ENCODE results near the gene SIN3B. TPM values are rescaled to one million over a fixed set of nuclear protein-coding genes. Genes with fewer than 3 reads are reported as not detected.

The SIN3B gene
- total RNA-seq (2016; rRNA removed; fragmentation: Illumina TruSeq; extraction: Trizol) (7.9 and 12.9 TPM in 2 replicates), polyA plus RNA-seq (2011; rRNA removed) (25.7 and 35.8 TPM in 2 replicates), polyA minus RNA-seq (2011; rRNA and poly(A)+ RNA removed; ENCODE audit: low replicate concordance) (17.6 and 36.5 TPM in 2 replicates), Bru-seq, nascent RNA (percentile 59 among the genes with signal in this experiment), BruChase-seq, experiment 1, labeled RNA remaining after a 6-hour chase (percentile 76 among the genes with signal in this experiment), BruChase-seq, experiment 2, labeled RNA remaining after a 2-hour chase (percentile 70 among the genes with signal in this experiment)
- total RNA-seq (2016; cell fraction: cytosol; rRNA removed; fragmentation: Illumina TruSeq; extraction: Trizol; ENCODE audit: low read depth) = 7.1 and 7.5 TPM in 2 replicates
- total RNA-seq (2016; cell fraction: insoluble cytoplasmic fraction; rRNA removed; fragmentation: Illumina TruSeq; extraction: Trizol) = 6.8 and 11.8 TPM in 2 replicates
- total RNA-seq (2016; cell fraction: membrane; rRNA removed; fragmentation: Illumina TruSeq; extraction: Trizol) = 4.9 and 5.8 TPM in 2 replicates
- 19.4 and 21.7 TPM in 2 replicates for total RNA-seq (2016; cell fraction: nucleus; rRNA removed; fragmentation: Illumina TruSeq; extraction: Trizol)
- polyA plus RNA-seq (2011; cell fraction: cytosol; rRNA removed) = 6.9 and 8.5 TPM in 2 replicates
- 269 and 298 TPM in 2 replicates for polyA plus RNA-seq (2011; cell fraction: nucleus; rRNA removed)
- polyA plus RNA-seq (2012) = 26.2 and 29.5 TPM in 2 replicates
- 1.0 and 1.1 TPM in 2 replicates for polyA plus RNA-seq (2016; cell fraction: cytosol; fragmentation: Illumina TruSeq; extraction: Trizol; ENCODE audit: low read depth)
- 9.3 and 9.9 TPM in 2 replicates for polyA plus RNA-seq (2016; cell fraction: insoluble cytoplasmic fraction; fragmentation: Illumina TruSeq; extraction: Trizol; ENCODE audit: low read depth)
- 2.2 and 2.3 TPM in 2 replicates for polyA plus RNA-seq (2016; cell fraction: membrane; fragmentation: Illumina TruSeq; extraction: Trizol; ENCODE audit: low read depth)
- polyA plus RNA-seq (2016; cell fraction: nucleus; fragmentation: Illumina TruSeq; extraction: Trizol; ENCODE audit: insufficient read depth, low read depth) = 71.8 and 84.2 TPM in 2 replicates
- polyA minus RNA-seq (2011; cell fraction: cytosol; rRNA and poly(A)+ RNA removed) = 7.9 and 9.8 TPM in 2 replicates
- polyA minus RNA-seq (2011; cell fraction: nucleus; rRNA and poly(A)+ RNA removed) = 62.6 and 67.4 TPM in 2 replicates
- long read RNA-seq, experiment 1, transcript SIN3B-209 (8 exons, 2,556 nt) = major isoform, 5 of 12 reads
- long read RNA-seq, experiment 1, partial matches to known transcripts = 2 of 12 reads
- long read RNA-seq, experiment 1, other reads (novel, unspliced or antisense) = 4 of 12 reads
- long read RNA-seq, experiment 2, full-length matches to known transcripts = 10 of 28 reads
- long read RNA-seq, experiment 2, partial matches to known transcripts = 9 of 28 reads
- long read RNA-seq, experiment 2, other reads (novel, unspliced or antisense) = 9 of 28 reads

GRCh38 chr19:16829010-16829821, at the start of gene SIN3B:
Gene SIN3B (plus strand): TSS chr19:16829398. CDS start chr19:16829421, 23 bp downstream.
- peak within 1 kb of the TSS; percentile 94 for H2AFZ ChIP-seq (ENCODE audit: low read length)
- peaks cover 13 to 21% of the 10 kb centered on the region in 2 experiments for H3K36me3 ChIP-seq (replicated peaks in 1 of 2; ENCODE audit: control insufficient read depth in 1 of 2, insufficient read depth in 2 of 2, low read length in 2 of 2)
- H4K20me1 ChIP-seq (ENCODE audit: insufficient read depth, low read length) = no peaks in the 10 kb centered on the region
- H3K9me3 ChIP-seq (ENCODE audit: low read length) = no peaks in the 10 kb centered on the region
- H3K79me2 ChIP-seq (ENCODE audit: insufficient read depth, low read length) = peaks cover 11% of the 10 kb centered on the region
- in situ Hi-C loops (cut with HindIII; ENCODE audit: extremely low pct_ligation_motif_present, low pct_unique_long_range_greater_than_20kb) = no loop called here
- peak within 1 kb of the TSS; percentile 86 for H3K9ac ChIP-seq (ENCODE audit: insufficient read depth, low read depth, low read length)
- H3K4me2 ChIP-seq (ENCODE audit: low read depth, low read length) = peak within 1 kb of the TSS; percentile 89
- intact Hi-C loops (cut with micrococcal nuclease; ENCODE audit: unreplicated experiment) = no loop called here
- DNase-seq (ENCODE audit: low spot score) (peak; percentile 77), FAIRE-seq (no peak), ATAC-seq (peak; percentile 78)
- BruUV-seq (replicated peaks) = no TSS peak
- peak within 1 kb of the TSS; percentile 94 to 98 (median 96) for H3K4me3 ChIP-seq (replicated peaks in 1 of 3; ENCODE audit: insufficient read depth in 1 of 3, low read depth in 2 of 3, low read length in 3 of 3)
- POLR2A ChIA-PET = no interaction called here
- peaks cover 26% of the 10 kb centered on the region for H3K4me1 ChIP-seq (ENCODE audit: insufficient read depth, low read length)
- under 1% methylated on average over 25 of the region's 63 CpGs for WGBS (ENCODE audit: low lambda C conversion rate)
- no peaks in the 10 kb centered on the region; a peak in 2 of 5 replicates for H3K27me3 ChIP-seq (ENCODE audit: control insufficient read depth in 1 of 2, insufficient read depth in 2 of 2, low read length in 2 of 2)
- CTCF ChIA-PET (ENCODE audit: low intra/inter-chr PET ratio, low total read pairs) = no interaction called here
- H3K27ac ChIP-seq (ENCODE audit: extremely low read length, insufficient read depth, low read length) = peak within 1 kb of the TSS; percentile 33
- peak; percentile 71 for TF ChIP-seq ZFX (CRISPR knock-in tag; IDR thresholded peaks at IDR 0.05; ENCODE audit: low read depth)
- peak; percentile 72 for TF ChIP-seq HNRNPLL (IDR thresholded peaks at IDR 0.05; ENCODE audit: low read depth, low read length, poor library complexity, severe bottlenecking)
- peak; percentile 72; the same call in 1 of the 2 replicates for TF ChIP-seq ZNF777 (CRISPR knock-in tag; IDR thresholded peaks at IDR 0.05)
- TF ChIP-seq ZNF160 (CRISPR knock-in tag; IDR thresholded peaks at IDR 0.05) = no peak
- TF ChIP-seq GATAD2A (CRISPR knock-in tag; IDR thresholded peaks at IDR 0.05) = 0 out of 2 replicates have a peak, but pooled peaks have one; percentile 30
- no peak for TF ChIP-seq ZMAT5 (CRISPR knock-in tag; IDR thresholded peaks at IDR 0.05; ENCODE audit: borderline replicate concordance, low read depth)
- TF ChIP-seq ZNF7 (CRISPR knock-in tag; IDR thresholded peaks at IDR 0.05) = no peak
- TF ChIP-seq KLF12 (CRISPR knock-in tag; IDR thresholded peaks at IDR 0.05; ENCODE audit: borderline replicate concordance) = peak; percentile 27; the same call in 1 of the 2 replicates
- peak; percentile 26; the same call in 1 of the 2 replicates for TF ChIP-seq YEATS4 (CRISPR knock-in tag; IDR thresholded peaks at IDR 0.05; ENCODE audit: borderline replicate concordance)
- no peak for TF ChIP-seq ZNF549 (CRISPR knock-in tag; IDR thresholded peaks at IDR 0.05)
